DMS53 treated with DMSO at 0.1 percent for 48 hours (cell line): Measurements from ENCODE around the gene ARHGEF16.

Source experiments
- DNase-seq: peaks from one replicate; lab custom pipeline; 2025; ENCODE audit not compliant: unreplicated experiment; lab: John Stamatoyannopoulos, UW

Gene ARHGEF16

GRCh38 chr1:3515272-3515671, 60.8 kb downstream of the ARHGEF16 start:
- DNase-seq: no peak

GRCh38 chr1:3515774-3516480, 61.5 kb downstream of the ARHGEF16 start:
- DNase-seq: no peak

- no peak for DNase-seq
Measured at GRCh38 chr1:3516481-3516869, 62.0 kb downstream of the ARHGEF16 start.

- DNase-seq: no peak
Measured at GRCh38 chr1:3516911-3517675, 62.6 kb downstream of the ARHGEF16 start.

- DNase-seq: no peak
Measured at GRCh38 chr1:3518256-3518655, 63.8 kb downstream of the ARHGEF16 start.

GRCh38 chr1:3518756-3519155, 64.3 kb downstream of the ARHGEF16 start:
- DNase-seq: no peak

- no peak for DNase-seq
Measured at GRCh38 chr1:3519301-3519885, 64.9 kb downstream of the ARHGEF16 start.

GRCh38 chr1:3520419-3521378, 66.2 kb downstream of the ARHGEF16 start:
- no peak for DNase-seq

GRCh38 chr1:3521426-3521825, 67.0 kb downstream of the ARHGEF16 start:
- DNase-seq: no peak

- DNase-seq: no peak
Measured at GRCh38 chr1:3522112-3522511, 67.6 kb downstream of the ARHGEF16 start.

- DNase-seq: no peak
Measured at GRCh38 chr1:3522564-3523265, 68.2 kb downstream of the ARHGEF16 start.

GRCh38 chr1:3523980-3524379, 69.5 kb downstream of the ARHGEF16 start:
- DNase-seq: no peak

- no peak for DNase-seq
Measured at GRCh38 chr1:3524556-3525203, 70.2 kb downstream of the ARHGEF16 start.

- DNase-seq: no peak
Measured at GRCh38 chr1:3525551-3526482, 71.4 kb downstream of the ARHGEF16 start.

GRCh38 chr1:3527774-3528173, 73.3 kb downstream of the ARHGEF16 start:
- no peak for DNase-seq

GRCh38 chr1:3529099-3529729, 74.7 kb downstream of the ARHGEF16 start:
- DNase-seq: no peak

GRCh38 chr1:3530086-3530925, 75.8 kb downstream of the ARHGEF16 start:
- peak; percentile 9 for DNase-seq
